Esophagus squamous epithelium (tissue), 4 donors: Measurements from ENCODE around the gene MAML3.

Source experiments
- CTCF ChIP-seq, 6 experiments: fragments of 450-650 bp in 4 of 6; fragments of 200-600 bp in 2 of 6; sonication (generic) in 2 of 6; IDR thresholded peaks; one replicate each; pipeline ENCODE4 v1.5.1; 2016 to 2019; ENCODE audit warnings: antibody characterized with exemption in 6 of 6, mild to moderate bottlenecking in 4 of 6, moderate library complexity in 4 of 6
- POLR2A ChIP-seq, 4 donors: fragments of 450-650 bp; IDR thresholded peaks; one replicate each; pipeline ENCODE4 v1.6.1; 2017; ENCODE audit warnings: antibody characterized with exemption in 4 of 4, mild to moderate bottlenecking in 4 of 4, moderate library complexity in 3 of 4

DNA sequence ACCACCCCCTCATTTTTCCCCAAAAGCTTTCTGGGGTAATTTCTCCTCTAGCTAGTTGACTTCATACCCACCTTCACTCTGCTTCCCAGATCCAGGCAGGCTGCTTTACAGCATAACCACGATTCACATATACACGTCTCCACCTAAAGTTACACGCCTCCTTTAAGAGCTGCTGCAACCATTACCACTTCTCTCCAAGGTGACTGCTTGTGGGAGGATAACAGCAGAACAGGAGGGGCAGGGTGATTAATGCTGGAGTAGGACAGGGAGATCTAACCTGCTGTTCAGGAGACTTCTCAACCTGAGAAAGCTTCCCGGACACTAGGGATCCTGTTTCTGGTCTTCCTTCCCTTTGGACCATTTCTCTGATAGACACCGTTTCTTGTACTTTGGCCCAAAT lies 411.0 kb downstream of the MAML3 start:
- TF ChIP-seq POLR2A (IDR thresholded peaks at IDR 0.05) (no peak), CTCF (IDR thresholded peaks at IDR 0.05) (no peak)
